Cardiac muscle cell (in vitro differentiated cells and primary cell): Measurements from ENCODE around the gene TIMM21. TPM values are rescaled to one million over a fixed set of nuclear protein-coding genes. Genes with fewer than 3 reads are reported as not detected.

Source experiments
- DNase-seq, 2 donors: peaks; one replicate each; pipeline versions ENCODE4 v3.0.0 to v3.0.0-alpha.2; 2010 to 2017; ENCODE audit warnings: low read depth in 1 of 2, low spot score in 1 of 2
- H3K27ac ChIP-seq: fragments of 200-600 bp; sonication (generic); 2 replicates; pipeline ENCODE4 v1.5.1; 2016
- H3K27me3 ChIP-seq: fragments of 200-600 bp; sonication (generic); 2 replicates; pipeline ENCODE4 v1.6.0; 2016; ENCODE audit warnings: control low read depth
- H3K36me3 ChIP-seq: fragments of 200-600 bp; sonication (generic); 2 replicates; pipeline ENCODE4 v1.5.1; 2016; ENCODE audit warnings: control low read depth
- H3K4me1 ChIP-seq: fragments of 200-600 bp; sonication (generic); 2 replicates; pipeline ENCODE4 v1.8.1; 2017; ENCODE audit warnings: low read depth, mild to moderate bottlenecking, mixed run types
- H3K4me3 ChIP-seq: fragments of 200-600 bp; sonication (generic); 2 replicates; pipeline ENCODE4 v1.5.1; 2016; ENCODE audit warnings: mild to moderate bottlenecking
- H3K9me3 ChIP-seq: fragments of 200-600 bp; sonication (generic); 2 replicates; pipeline ENCODE4 v1.5.1; 2017; ENCODE audit warnings: low read depth, mild to moderate bottlenecking, control low read depth
- CTCF ChIP-seq: IDR thresholded peaks from 2 replicates; pipeline ENCODE4 v1.5.1; 2012; ENCODE audit warnings: low read depth, mild to moderate bottlenecking, low read length
- polyA plus RNA-seq: library from polyadenylated mRNA; unstranded; fragments of >200 nt; fragmentation: Nextera tagmentation; extraction: Ambion mirVana; gene quantifications from 2 replicates; pipeline ENCODE4 v1.2.1, GENCODE V29; 2016
- total RNA-seq: library from RNA; depleted of rRNA; stranded (reverse); fragments of >200 nt; gene quantifications from 2 replicates; pipeline ENCODE4 v1.2.3, GENCODE V29; 2016

Gene TIMM21
- total and polyA plus RNA-seq, 2 experiments from 2014 or later, result 30.9 to 147 TPM

GRCh38 chr18:74197705-74198341 is 49.5 kb downstream of the TIMM21 start:
- no peaks in the 10 kb centered on the region for H3K9me3 ChIP-seq
- TF ChIP-seq CTCF, result no peak
- no peaks in the 10 kb centered on the region for H3K27me3 ChIP-seq
- H3K27ac ChIP-seq, result no peak overlapping the region
- DNase-seq, result no peak
- H3K36me3 ChIP-seq, result no peaks in the 10 kb centered on the region
- no peaks in the 10 kb centered on the region for H3K4me1 ChIP-seq
- no peak overlapping the region for H3K4me3 ChIP-seq

- H3K36me3 ChIP-seq, result no peaks in the 10 kb centered on the region
- DNase-seq, result no peak
- no peak overlapping the region for H3K27ac ChIP-seq
- H3K4me3 ChIP-seq, result no peak overlapping the region
- H3K9me3 ChIP-seq, result no peaks in the 10 kb centered on the region
- H3K4me1 ChIP-seq, result no peaks in the 10 kb centered on the region
- H3K27me3 ChIP-seq, result no peaks in the 10 kb centered on the region
- TF ChIP-seq CTCF, result no peak
Measured at GRCh38 chr18:74198453-74198852, 50.1 kb downstream of the TIMM21 start.

- no peak for TF ChIP-seq CTCF
Measured at GRCh38 chr18:74200780-74201179, 52.5 kb downstream of the TIMM21 start.

GRCh38 chr18:74203811-74204210 is 55.5 kb downstream of the TIMM21 start:
- H3K9me3 ChIP-seq, result no peaks in the 10 kb centered on the region
- no peaks in the 10 kb centered on the region for H3K36me3 ChIP-seq
- no peak overlapping the region for H3K4me3 ChIP-seq
- H3K27ac ChIP-seq, result no peak overlapping the region
- TF ChIP-seq CTCF, result no peak
- no peaks in the 10 kb centered on the region for H3K27me3 ChIP-seq
- no peaks in the 10 kb centered on the region for H3K4me1 ChIP-seq
- no peak for DNase-seq

More at GRCh38 chr18:74200780-74201179, 52.5 kb downstream of the TIMM21 start:
- Histone ChIP-seq H3K27me3 (no peaks in the 10 kb centered on the region), H3K4me1 (no peaks in the 10 kb centered on the region), H3K9me3 (no peaks in the 10 kb centered on the region), H3K36me3 (no peaks in the 10 kb centered on the region), H3K27ac (no peak overlapping the region), H3K4me3 (no peak overlapping the region)
- DNase-seq, result no peak

- Histone ChIP-seq H3K4me1 (no peaks in the 10 kb centered on the region), H3K9me3 (no peaks in the 10 kb centered on the region), H3K36me3 (no peaks in the 10 kb centered on the region), H3K4me3 (no peak overlapping the region), H3K27me3 (no peaks in the 10 kb centered on the region), H3K27ac (no peak overlapping the region)
- peak in 1 of 2 donors; percentile 26 for DNase-seq
- no peak for TF ChIP-seq CTCF
Measured at GRCh38 chr18:74204526-74205152, 56.3 kb downstream of the TIMM21 start.

Other genes with a start within 250 kb of the TIMM21 start
- 1.3 and 3.5 TPM in 2 replicates for gene FBXO15, start 689 bp upstream of the TIMM21 start, total RNA-seq
- gene FBXO15, start 689 bp upstream of the TIMM21 start, polyA plus RNA-seq, result 4.6 and 6.7 TPM in 2 replicates
- gene CYB5A, start 143.4 kb downstream of the TIMM21 start, total RNA-seq, result 150 and 207 TPM in 2 replicates
- 201 and 231 TPM in 2 replicates for gene CYB5A, start 143.4 kb downstream of the TIMM21 start, polyA plus RNA-seq
- gene C18orf63, start 167.3 kb downstream of the TIMM21 start, total RNA-seq, result not detected in 2 replicates
- gene C18orf63, start 167.3 kb downstream of the TIMM21 start, polyA plus RNA-seq, result not detected in 2 replicates